PFSK-1 (cell line): ENCODE measurements around the gene PRPH.

Experiments
- TAF1 ChIP-seq: IDR thresholded peaks from 2 replicates; pipeline ENCODE4 v1.6.1; 2012; ENCODE audit warnings: low read length, control low read depth, borderline replicate concordance; ENCODE audit not compliant: insufficient read depth
- TF ChIP-seq, protein P1 (sequence below), 2 experiments: IDR thresholded peaks; 2 replicates each; pipeline versions ENCODE4 v1.6.1 to v1.8.0; 2011 to 2012; ENCODE audit warnings: low read depth in 2 of 2, low read length in 2 of 2, control low read depth in 1 of 2, inconsistent platforms in 1 of 2, mild to moderate bottlenecking in 1 of 2, moderate library complexity in 1 of 2; ENCODE audit not compliant: insufficient read depth in 1 of 2

DNA sequence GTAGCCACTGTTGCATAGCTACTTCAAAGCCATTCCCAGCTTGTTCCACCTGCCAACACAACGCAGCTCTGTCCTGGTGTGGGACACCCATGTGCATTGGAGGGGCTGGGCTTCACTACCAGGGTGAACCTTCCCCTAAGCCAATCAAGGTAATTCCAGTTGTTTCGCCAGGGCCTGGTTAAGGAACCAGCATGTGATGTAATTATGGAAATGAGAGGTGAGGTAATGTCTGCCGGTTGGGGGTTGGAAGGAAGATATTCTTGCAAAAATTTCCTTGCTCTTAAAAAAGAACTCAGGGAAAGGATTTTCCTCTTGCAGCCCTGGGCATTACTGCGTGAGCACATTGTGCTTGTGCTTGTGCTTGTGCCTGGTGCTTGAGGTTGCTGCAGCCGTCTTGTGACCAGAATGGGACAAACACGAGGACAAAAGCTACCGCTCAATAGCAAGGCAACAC, 15.2 kb upstream of the PRPH start:
- no peak for TF ChIP-seq TAF1
- TF ChIP-seq, protein P1, sequence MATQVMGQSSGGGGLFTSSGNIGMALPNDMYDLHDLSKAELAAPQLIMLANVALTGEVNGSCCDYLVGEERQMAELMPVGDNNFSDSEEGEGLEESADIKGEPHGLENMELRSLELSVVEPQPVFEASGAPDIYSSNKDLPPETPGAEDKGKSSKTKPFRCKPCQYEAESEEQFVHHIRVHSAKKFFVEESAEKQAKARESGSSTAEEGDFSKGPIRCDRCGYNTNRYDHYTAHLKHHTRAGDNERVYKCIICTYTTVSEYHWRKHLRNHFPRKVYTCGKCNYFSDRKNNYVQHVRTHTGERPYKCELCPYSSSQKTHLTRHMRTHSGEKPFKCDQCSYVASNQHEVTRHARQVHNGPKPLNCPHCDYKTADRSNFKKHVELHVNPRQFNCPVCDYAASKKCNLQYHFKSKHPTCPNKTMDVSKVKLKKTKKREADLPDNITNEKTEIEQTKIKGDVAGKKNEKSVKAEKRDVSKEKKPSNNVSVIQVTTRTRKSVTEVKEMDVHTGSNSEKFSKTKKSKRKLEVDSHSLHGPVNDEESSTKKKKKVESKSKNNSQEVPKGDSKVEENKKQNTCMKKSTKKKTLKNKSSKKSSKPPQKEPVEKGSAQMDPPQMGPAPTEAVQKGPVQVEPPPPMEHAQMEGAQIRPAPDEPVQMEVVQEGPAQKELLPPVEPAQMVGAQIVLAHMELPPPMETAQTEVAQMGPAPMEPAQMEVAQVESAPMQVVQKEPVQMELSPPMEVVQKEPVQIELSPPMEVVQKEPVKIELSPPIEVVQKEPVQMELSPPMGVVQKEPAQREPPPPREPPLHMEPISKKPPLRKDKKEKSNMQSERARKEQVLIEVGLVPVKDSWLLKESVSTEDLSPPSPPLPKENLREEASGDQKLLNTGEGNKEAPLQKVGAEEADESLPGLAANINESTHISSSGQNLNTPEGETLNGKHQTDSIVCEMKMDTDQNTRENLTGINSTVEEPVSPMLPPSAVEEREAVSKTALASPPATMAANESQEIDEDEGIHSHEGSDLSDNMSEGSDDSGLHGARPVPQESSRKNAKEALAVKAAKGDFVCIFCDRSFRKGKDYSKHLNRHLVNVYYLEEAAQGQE (IDR thresholded peaks at IDR 0.05; ENCODE audit: insufficient read depth in 1 of 2, low read depth in 2 of 2, low read length in 2 of 2): no peak
